SK-N-MC (cell line): ENCODE results near the gene GJB5.

Experiments used
- DNase-seq: peaks from one replicate; pipeline ENCODE4 v3.0.0-alpha.2; 2011; ENCODE audit warnings: low read depth, low spot score
- H3K27ac ChIP-seq: fragments of 200-600 bp; sonication (generic); 2 replicates; pipeline ENCODE4 v1.5.1; 2016; ENCODE audit warnings: mixed run types
- H3K36me3 ChIP-seq: fragments of 200-600 bp; sonication (generic); 2 replicates; pipeline ENCODE4 v1.6.1; 2017; ENCODE audit warnings: antibody characterized with exemption, low read length, mixed read lengths; ENCODE audit not compliant: insufficient read depth
- H3K4me3 ChIP-seq: fragments of 200-600 bp; sonication (generic); 2 replicates; pipeline ENCODE4 v1.5.1; 2016
- H3K9ac ChIP-seq: fragments of 200-600 bp; sonication (generic); 2 replicates; pipeline ENCODE4 v1.8.0; 2017; ENCODE audit warnings: mixed run types, mixed read lengths; ENCODE audit not compliant: insufficient read length
- H3K9me3 ChIP-seq: fragments of 200-600 bp; sonication (generic); 2 replicates; pipeline ENCODE4 v1.6.1; 2017; ENCODE audit warnings: low read depth, mild to moderate bottlenecking, antibody characterized with exemption, low read length, moderate library complexity, mixed read lengths
- EZH2 ChIP-seq: fragments of 200-600 bp; sonication (generic); IDR thresholded peaks from one replicate; pipeline ENCODE4 v1.6.1; 2017; ENCODE audit warnings: antibody characterized with exemption
- FOXP2 ChIP-seq: optimal IDR thresholded peaks from 2 replicates; pipeline ENCODE3; 2011; ENCODE audit warnings: mild to moderate bottlenecking, moderate library complexity; ENCODE audit not compliant: insufficient read depth; ENCODE audit errors: extremely low read length, control extremely low read depth
- POLR2AphosphoS5 ChIP-seq: IDR thresholded peaks from 2 replicates; pipeline ENCODE4 v1.6.1; 2012; ENCODE audit warnings: mild to moderate bottlenecking, low read depth, low read length, borderline replicate concordance

The GJB5 gene

GRCh38 chr1:34750610-34751009 lies 4.2 kb upstream of the GJB5 start:
- Histone ChIP-seq H3K9ac (no peak overlapping the region), H3K27ac (no peak overlapping the region), H3K4me3 (no peak overlapping the region), H3K36me3 (no peaks in the 10 kb centered on the region), H3K9me3 (no peaks in the 10 kb centered on the region)
- TF ChIP-seq FOXP2 (no peak), EZH2 (no peak), POLR2AphosphoS5 (no peak)
- no peak for DNase-seq

GRCh38 chr1:34753163-34753562 lies 1.7 kb upstream of the GJB5 start:
- TF ChIP-seq EZH2 (no peak), POLR2AphosphoS5 (no peak), FOXP2 (no peak)
- Histone ChIP-seq H3K27ac (no peak overlapping the region), H3K36me3 (no peaks in the 10 kb centered on the region), H3K9me3 (no peaks in the 10 kb centered on the region), H3K4me3 (no peak overlapping the region), H3K9ac (no peak overlapping the region)
- DNase-seq, result no peak

- no peak for DNase-seq
- Histone ChIP-seq H3K27ac (no peak overlapping the region), H3K36me3 (no peaks in the 10 kb centered on the region), H3K4me3 (no peak overlapping the region), H3K9me3 (no peaks in the 10 kb centered on the region), H3K9ac (no peak overlapping the region)
- TF ChIP-seq POLR2AphosphoS5 (no peak), EZH2 (no peak), FOXP2 (no peak)
Observed at GRCh38 chr1:34755961-34756360, 1.1 kb downstream of the GJB5 start.

GRCh38 chr1:34757386-34757785 lies 2.5 kb downstream of the GJB5 start:
- H3K9ac ChIP-seq, result no peak overlapping the region
- TF ChIP-seq FOXP2 (no peak), EZH2 (no peak), POLR2AphosphoS5 (no peak)
- no peak for DNase-seq
- no peaks in the 10 kb centered on the region for H3K36me3 ChIP-seq
- H3K9me3 ChIP-seq, result no peaks in the 10 kb centered on the region
- H3K27ac ChIP-seq, result no peak overlapping the region
- H3K4me3 ChIP-seq, result no peak overlapping the region

- H3K36me3 ChIP-seq, result no peaks in the 10 kb centered on the region
- no peak for TF ChIP-seq FOXP2
- TF ChIP-seq POLR2AphosphoS5, result no peak
- no peak overlapping the region for H3K9ac ChIP-seq
- no peaks in the 10 kb centered on the region for H3K9me3 ChIP-seq
- H3K27ac ChIP-seq, result no peak overlapping the region
- H3K4me3 ChIP-seq, result no peak overlapping the region
- no peak for DNase-seq
Observed at GRCh38 chr1:34758751-34759150, 3.9 kb downstream of the GJB5 start.

GRCh38 chr1:34759503-34760357 lies 4.9 kb downstream of the GJB5 start, which contains the start of gene GJB4:
Gene GJB4, plus strand, starts transcription at chr1:34759740. Its CDS starts 1,515 bp downstream, at chr1:34761255.
- Histone ChIP-seq H3K9ac (no peak within 1 kb of the TSS), H3K36me3 (no peaks in the 10 kb centered on the region), H3K27ac (no peak within 1 kb of the TSS), H3K9me3 (no peaks in the 10 kb centered on the region), H3K4me3 (no peak within 1 kb of the TSS)
- no peak for DNase-seq
- TF ChIP-seq EZH2 (no peak), POLR2AphosphoS5 (no peak), FOXP2 (no peak)

- Histone ChIP-seq H3K4me3 (no peak overlapping the region), H3K36me3 (no peaks in the 10 kb centered on the region), H3K27ac (no peak overlapping the region), H3K9ac (no peak overlapping the region), H3K9me3 (no peaks in the 10 kb centered on the region)
- TF ChIP-seq FOXP2 (no peak), EZH2 (no peak), POLR2AphosphoS5 (no peak)
- DNase-seq, result no peak
Observed at GRCh38 chr1:34761176-34761761, 6.4 kb downstream of the GJB5 start.

- no peak for DNase-seq
- H3K27ac ChIP-seq, result no peak overlapping the region
- no peaks in the 10 kb centered on the region for H3K36me3 ChIP-seq
- no peak for TF ChIP-seq EZH2
- TF ChIP-seq FOXP2, result no peak
- TF ChIP-seq POLR2AphosphoS5, result no peak
- no peak overlapping the region for H3K9ac ChIP-seq
- no peak overlapping the region for H3K4me3 ChIP-seq
- no peaks in the 10 kb centered on the region for H3K9me3 ChIP-seq
Observed at GRCh38 chr1:34761776-34762307, 7.0 kb downstream of the GJB5 start.
